SK-N-SH (cell line): Measurements from ENCODE around the gene SBNO1. TPM values are rescaled to one million over a fixed set of nuclear protein-coding genes. Genes with fewer than 3 reads are reported as not detected.

Experiments
- CTCF ChIA-PET: fragments of 300-600, 350-600 bp; formaldehyde crosslinking; extraction: SDS; loops from one replicate; lab custom pipeline; 2021; lab: Yijun Ruan, JAX
- POLR2A ChIA-PET: fragments of 350-600 bp; sonication (Branson Sonifier 250); formaldehyde crosslinking; extraction: SDS; loops from one replicate; lab custom pipeline; 2020; ENCODE audit warnings: antibody characterized with exemption, inconsistent platforms; lab: Yijun Ruan, JAX
- DNase-seq: peaks from one replicate; pipeline ENCODE4 v3.0.0; 2012
- H2AFZ ChIP-seq: fragments of 200-600 bp; sonication (generic); 2 replicates; pipeline ENCODE4 v1.8.1; 2016; ENCODE audit warnings: antibody characterized with exemption, mild to moderate bottlenecking, low read depth
- H3F3A ChIP-seq: fragments of 200-600 bp; sonication (generic); replicated peaks from 2 replicates; pipeline ENCODE3; 2016; ENCODE audit warnings: antibody characterized with exemption, mild to moderate bottlenecking; ENCODE audit not compliant: insufficient read depth
- H3K27ac ChIP-seq, 2 experiments: fragments of 200-500 bp in 1 of 2; fragments of 200-600 bp in 1 of 2; sonication (Bioruptor generic) in 1 of 2; sonication (generic), shearing (Covaris generic) in 1 of 2; 2 replicates each; pipeline versions ENCODE4 v1.5.1 to v1.6.1; 2014 to 2016; ENCODE audit warnings: low read depth in 2 of 2, inconsistent platforms in 1 of 2, low read length in 1 of 2, mild to moderate bottlenecking in 1 of 2, mixed read lengths in 1 of 2
- H3K27me3 ChIP-seq: fragments of 200-600 bp; sonication (generic), shearing (Covaris generic); 2 replicates; pipeline ENCODE4 v1.6.1; 2016; ENCODE audit warnings: mixed run types; ENCODE audit not compliant: insufficient read depth
- H3K36me3 ChIP-seq, 2 experiments: fragments of 200-500 bp in 1 of 2; fragments of 200-600 bp in 1 of 2; sonication (Bioruptor generic) in 1 of 2; sonication (generic) in 1 of 2; replicated peaks in 1 of 2; 2 replicates each; pipeline versions ENCODE3 to v1.5.1; 2014 to 2016; ENCODE audit warnings: low read length in 1 of 2, mild to moderate bottlenecking in 1 of 2; ENCODE audit not compliant: insufficient read depth in 2 of 2, control insufficient read depth in 1 of 2
- H3K4me1 ChIP-seq, 2 experiments: fragments of 200-500 bp in 1 of 2; fragments of 200-600 bp in 1 of 2; sonication (Bioruptor generic) in 1 of 2; sonication (generic), shearing (Covaris generic) in 1 of 2; 2 replicates each; pipeline versions ENCODE4 v1.5.1 to v1.6.1; 2014 to 2016; ENCODE audit warnings: low read depth in 1 of 2, low read length in 1 of 2, mixed run types in 1 of 2; ENCODE audit not compliant: insufficient read depth in 2 of 2, control insufficient read depth in 1 of 2
- H3K4me2 ChIP-seq: fragments of 200-600 bp; sonication (generic), shearing (Covaris generic); 2 replicates; pipeline ENCODE4 v1.6.1; 2017; ENCODE audit warnings: mixed run types
- H3K4me3 ChIP-seq, 2 experiments: fragments of 200-500 bp in 1 of 2; fragments of 200-600 bp in 1 of 2; sonication (Bioruptor generic) in 1 of 2; sonication (generic), shearing (Covaris generic) in 1 of 2; 2 replicates each; pipeline versions ENCODE4 v1.5.1 to v1.8.1; 2014 to 2016; ENCODE audit warnings: low read depth in 2 of 2, inconsistent platforms in 1 of 2, low read length in 1 of 2, mild to moderate bottlenecking in 1 of 2, mixed read lengths in 1 of 2, moderate library complexity in 1 of 2
- H3K79me2 ChIP-seq: fragments of 200-600 bp; sonication (generic); 2 replicates; pipeline ENCODE4 v1.8.1; 2017; ENCODE audit warnings: mild to moderate bottlenecking; ENCODE audit not compliant: insufficient read depth
- H3K9ac ChIP-seq: fragments of 200-600 bp; sonication (generic); 2 replicates; pipeline ENCODE4 v1.6.1; 2017; ENCODE audit warnings: mixed run types
- H3K9me2 ChIP-seq: fragments of 200-600 bp; sonication (generic); 2 replicates; pipeline ENCODE4 v1.6.1; 2017; ENCODE audit warnings: mixed run types
- H3K9me3 ChIP-seq: fragments of 200-600 bp; sonication (generic); 2 replicates; pipeline ENCODE4 v1.6.1; 2017; ENCODE audit warnings: mixed run types, mild to moderate bottlenecking, moderate library complexity
- H4K20me1 ChIP-seq: fragments of 200-600 bp; sonication (generic); 2 replicates; pipeline ENCODE4 v1.6.1; 2017; ENCODE audit warnings: mild to moderate bottlenecking, mixed run types; ENCODE audit not compliant: insufficient read depth
- CHD2 ChIP-seq: fragments of 150-350 bp; IDR thresholded peaks from 2 replicates; pipeline ENCODE4 v1.6.1; 2018; ENCODE audit warnings: low read length; ENCODE audit not compliant: partially characterized antibody
- ELF1 ChIP-seq: IDR thresholded peaks from 2 replicates; pipeline ENCODE4 v1.4.0; 2012
- EZH2phosphoT487 ChIP-seq: fragments of 200-600 bp; sonication (generic); IDR thresholded peaks from 2 replicates; pipeline ENCODE4 v1.6.1; 2017; ENCODE audit warnings: low read depth, mixed run types, mild to moderate bottlenecking, antibody characterized with exemption, moderate library complexity, borderline replicate concordance
- GABPA ChIP-seq: IDR thresholded peaks from 2 replicates; pipeline ENCODE4 v1.4.0; 2012; ENCODE audit warnings: low read depth, mild to moderate bottlenecking
- MXI1 ChIP-seq: IDR thresholded peaks from 2 replicates; pipeline ENCODE4 v1.6.1; 2012; ENCODE audit warnings: mild to moderate bottlenecking, low read depth, low read length, improper control_type of control experiment
- NFIC ChIP-seq: IDR thresholded peaks from 2 replicates; pipeline ENCODE4 v1.4.0; 2012; ENCODE audit warnings: borderline replicate concordance
- NRF1 ChIP-seq: IDR thresholded peaks from 2 replicates; pipeline ENCODE4 v1.6.1; 2012; ENCODE audit warnings: low read depth, mild to moderate bottlenecking, low read length
- RAD21 ChIP-seq: IDR thresholded peaks from 2 replicates; pipeline ENCODE4 v1.6.1; 2012; ENCODE audit warnings: mild to moderate bottlenecking, low read length
- RCOR1 ChIP-seq: fragments of 150-350 bp; IDR thresholded peaks from 2 replicates; pipeline ENCODE4 v1.6.1; 2017; ENCODE audit warnings: antibody characterized with exemption, low read length
- RFX5 ChIP-seq: IDR thresholded peaks from 2 replicates; pipeline ENCODE4 v1.6.1; 2012; ENCODE audit warnings: mild to moderate bottlenecking, improper control_type of control experiment, low read length
- RXRA ChIP-seq: IDR thresholded peaks from 2 replicates; pipeline ENCODE4 v1.4.0; 2012; ENCODE audit warnings: low read depth, mild to moderate bottlenecking, borderline replicate concordance
- SIN3A ChIP-seq: IDR thresholded peaks from 2 replicates; pipeline ENCODE4 v1.6.1; 2012; ENCODE audit warnings: low read depth, mild to moderate bottlenecking, low read length, moderate library complexity, borderline replicate concordance
- TAF1 ChIP-seq: IDR thresholded peaks from 2 replicates; pipeline ENCODE4 v1.6.1; 2012; ENCODE audit warnings: low read depth, mild to moderate bottlenecking, low read length, moderate library complexity, borderline replicate concordance
- YY1 ChIP-seq: IDR thresholded peaks from 2 replicates; pipeline ENCODE4 v1.4.0; 2012; ENCODE audit warnings: low read depth, mild to moderate bottlenecking
- WGBS: methylation state at CpG from one replicate; pipeline ENCODE4 v1.1.6; 2017; ENCODE audit warnings: low lambda C conversion rate; 5-methylcytosine and 5-hydroxymethylcytosine counted together
- polyA plus RNA-seq, 3 experiments: library from polyadenylated mRNA; depleted of rRNA; stranded (reverse); fragments of >200 nt; gene quantifications; 2 replicates each; pipeline ENCODE4 v1.2.3, GENCODE V29; 2012
- TF ChIP-seq, protein P1 (sequence below): IDR thresholded peaks from 2 replicates; pipeline ENCODE4 v1.6.1; 2012; ENCODE audit warnings: mild to moderate bottlenecking, low read depth, low read length, moderate library complexity
- TF ChIP-seq, protein P2 (sequence below): fragments of 150-350 bp; IDR thresholded peaks from 2 replicates; pipeline ENCODE4 v1.6.1; 2016; ENCODE audit warnings: mild to moderate bottlenecking, low read depth, low read length

SBNO1 gene
- polyA plus RNA-seq, 1 of the 3 experiments (the other 2 are of a cell fraction), result 4.5 TPM

DNA sequence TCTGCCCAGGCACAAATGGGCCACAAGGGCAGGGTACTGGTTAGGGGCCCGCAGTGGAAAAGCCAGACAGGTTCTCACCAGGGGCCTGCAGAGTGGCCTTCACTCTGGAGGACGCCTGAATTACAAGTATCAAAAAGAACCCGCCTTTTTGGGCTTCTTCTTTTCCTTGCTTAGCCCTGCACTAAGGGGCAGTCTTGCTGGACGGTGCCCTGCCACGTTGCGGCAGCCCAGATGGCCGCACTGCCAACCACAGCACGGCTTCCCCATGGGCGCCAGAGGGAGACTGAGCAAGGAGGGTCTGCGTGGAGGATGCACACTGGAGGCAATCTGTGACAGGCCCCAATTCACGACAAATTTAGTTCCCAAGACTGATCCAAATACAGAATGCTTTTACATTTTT is 74.7 kb downstream of the SBNO1 start:
- WGBS, result 95% methylated on average over 11 of the region's 11 CpGs
- H3K36me3 ChIP-seq, result peaks cover 40 to 44% of the 10 kb centered on the region in 2 experiments
- DNase-seq, result no peak
- peaks cover 8% of the 10 kb centered on the region for H3F3A ChIP-seq
- no peak overlapping the region for H3K4me2 ChIP-seq
- no peak overlapping the region for H3K27ac ChIP-seq
- no peaks in the 10 kb centered on the region for H3K27me3 ChIP-seq
- no peaks in the 10 kb centered on the region for H3K9me3 ChIP-seq
- no peak overlapping the region for H2AFZ ChIP-seq
- H3K9ac ChIP-seq, result no peak overlapping the region
- no peaks in the 10 kb centered on the region for H3K79me2 ChIP-seq
- CTCF ChIA-PET, result no interaction called here
- no peaks in the 10 kb centered on the region; a peak in 1 of 4 replicates for H3K4me1 ChIP-seq
- POLR2A ChIA-PET, result no interaction called here
- no peak overlapping the region for H3K4me3 ChIP-seq
- no peaks in the 10 kb centered on the region for H3K9me2 ChIP-seq
- TF ChIP-seq RAD21, result no peak
- TF ChIP-seq ELF1, result no peak
- TF ChIP-seq CHD2, result no peak
- no peak for TF ChIP-seq EZH2phosphoT487
- no peak for TF ChIP-seq RCOR1
- TF ChIP-seq, protein P1, sequence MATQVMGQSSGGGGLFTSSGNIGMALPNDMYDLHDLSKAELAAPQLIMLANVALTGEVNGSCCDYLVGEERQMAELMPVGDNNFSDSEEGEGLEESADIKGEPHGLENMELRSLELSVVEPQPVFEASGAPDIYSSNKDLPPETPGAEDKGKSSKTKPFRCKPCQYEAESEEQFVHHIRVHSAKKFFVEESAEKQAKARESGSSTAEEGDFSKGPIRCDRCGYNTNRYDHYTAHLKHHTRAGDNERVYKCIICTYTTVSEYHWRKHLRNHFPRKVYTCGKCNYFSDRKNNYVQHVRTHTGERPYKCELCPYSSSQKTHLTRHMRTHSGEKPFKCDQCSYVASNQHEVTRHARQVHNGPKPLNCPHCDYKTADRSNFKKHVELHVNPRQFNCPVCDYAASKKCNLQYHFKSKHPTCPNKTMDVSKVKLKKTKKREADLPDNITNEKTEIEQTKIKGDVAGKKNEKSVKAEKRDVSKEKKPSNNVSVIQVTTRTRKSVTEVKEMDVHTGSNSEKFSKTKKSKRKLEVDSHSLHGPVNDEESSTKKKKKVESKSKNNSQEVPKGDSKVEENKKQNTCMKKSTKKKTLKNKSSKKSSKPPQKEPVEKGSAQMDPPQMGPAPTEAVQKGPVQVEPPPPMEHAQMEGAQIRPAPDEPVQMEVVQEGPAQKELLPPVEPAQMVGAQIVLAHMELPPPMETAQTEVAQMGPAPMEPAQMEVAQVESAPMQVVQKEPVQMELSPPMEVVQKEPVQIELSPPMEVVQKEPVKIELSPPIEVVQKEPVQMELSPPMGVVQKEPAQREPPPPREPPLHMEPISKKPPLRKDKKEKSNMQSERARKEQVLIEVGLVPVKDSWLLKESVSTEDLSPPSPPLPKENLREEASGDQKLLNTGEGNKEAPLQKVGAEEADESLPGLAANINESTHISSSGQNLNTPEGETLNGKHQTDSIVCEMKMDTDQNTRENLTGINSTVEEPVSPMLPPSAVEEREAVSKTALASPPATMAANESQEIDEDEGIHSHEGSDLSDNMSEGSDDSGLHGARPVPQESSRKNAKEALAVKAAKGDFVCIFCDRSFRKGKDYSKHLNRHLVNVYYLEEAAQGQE, result no peak
- no peak for TF ChIP-seq YY1
- TF ChIP-seq GABPA, result no peak
- TF ChIP-seq SIN3A, result no peak
- no peak for TF ChIP-seq RXRA
- no peak for TF ChIP-seq NFIC
- no peak for TF ChIP-seq NRF1
- no peak for TF ChIP-seq RFX5
- TF ChIP-seq MXI1, result no peak
- TF ChIP-seq TAF1, result no peak
- TF ChIP-seq, protein P2, sequence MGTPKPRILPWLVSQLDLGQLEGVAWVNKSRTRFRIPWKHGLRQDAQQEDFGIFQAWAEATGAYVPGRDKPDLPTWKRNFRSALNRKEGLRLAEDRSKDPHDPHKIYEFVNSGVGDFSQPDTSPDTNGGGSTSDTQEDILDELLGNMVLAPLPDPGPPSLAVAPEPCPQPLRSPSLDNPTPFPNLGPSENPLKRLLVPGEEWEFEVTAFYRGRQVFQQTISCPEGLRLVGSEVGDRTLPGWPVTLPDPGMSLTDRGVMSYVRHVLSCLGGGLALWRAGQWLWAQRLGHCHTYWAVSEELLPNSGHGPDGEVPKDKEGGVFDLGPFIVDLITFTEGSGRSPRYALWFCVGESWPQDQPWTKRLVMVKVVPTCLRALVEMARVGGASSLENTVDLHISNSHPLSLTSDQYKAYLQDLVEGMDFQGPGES, result no peak
- H4K20me1 ChIP-seq, result no peaks in the 10 kb centered on the region
